OCI-LY3 (cell line): ENCODE results near the gene CCDC27.

Experiments used
- H2AFZ ChIP-seq: fragments of 200-600, 300-600 bp; shearing (Covaris generic); 2 replicates; pipeline ENCODE4 v1.6.0; 2014; ENCODE audit warnings: antibody characterized with exemption, low read depth, low read length
- H3K27ac ChIP-seq: fragments of 200-600, 300-600 bp; sonication (generic); 2 replicates; pipeline ENCODE4 v1.5.1; 2014; ENCODE audit warnings: mild to moderate bottlenecking, low read length, moderate library complexity, mixed read lengths
- H3K27me3 ChIP-seq: fragments of 200-600, 300-600 bp; sonication (generic); 2 replicates; pipeline ENCODE4 v1.6.1; 2014; ENCODE audit warnings: low read depth, low read length, mixed read lengths
- H3K36me3 ChIP-seq: fragments of 200-600, 300-600 bp; sonication (generic); replicated peaks from 2 replicates; pipeline ENCODE3; 2014; ENCODE audit warnings: low read depth, low read length, mixed read lengths
- H3K4me1 ChIP-seq: fragments of 300-600, 200-600 bp; sonication (generic); 2 replicates; pipeline ENCODE4 v1.6.1; 2014; ENCODE audit warnings: low read length, mixed read lengths
- H3K4me2 ChIP-seq: fragments of 200-600, 300-600 bp; sonication (generic); 2 replicates; pipeline ENCODE4 v1.6.1; 2014; ENCODE audit warnings: low read length, mixed read lengths
- H3K4me3 ChIP-seq: fragments of 300-600, 200-600 bp; sonication (generic); 2 replicates; pipeline ENCODE4 v1.5.1; 2014; ENCODE audit warnings: antibody characterized with exemption, mild to moderate bottlenecking, low read length, moderate library complexity
- H3K79me2 ChIP-seq: fragments of 300-600, 200-600 bp; shearing (Covaris generic); 2 replicates; pipeline ENCODE4 v1.6.1; 2014; ENCODE audit warnings: mild to moderate bottlenecking, low read length, mixed read lengths
- H3K9ac ChIP-seq: fragments of 300-600, 200-600 bp; shearing (Covaris generic); 2 replicates; pipeline ENCODE4 v1.6.0; 2014; ENCODE audit warnings: mild to moderate bottlenecking, low read length, moderate library complexity
- H3K9me3 ChIP-seq: fragments of 200-600, 300-600 bp; shearing (Covaris generic); 2 replicates; pipeline ENCODE4 v1.6.1; 2014; ENCODE audit warnings: low read length, mixed read lengths; ENCODE audit not compliant: insufficient read depth
- H4K20me1 ChIP-seq: fragments of 200-600, 300-600 bp; sonication (generic); 2 replicates; pipeline ENCODE4 v1.6.1; 2016; ENCODE audit warnings: low read length, mixed read lengths; ENCODE audit not compliant: insufficient read depth
- EZH2phosphoT487 ChIP-seq: fragments of 200-600 bp; shearing (Covaris generic); IDR thresholded peaks from 2 replicates; pipeline ENCODE4 v1.6.1; 2018; ENCODE audit warnings: antibody characterized with exemption, mixed run types, low read depth
- TF ChIP-seq, protein P1 (sequence below): fragments of 200-600, 300-600 bp; sonication (generic); IDR thresholded peaks from 2 replicates; pipeline ENCODE4 v1.5.1; 2014; ENCODE audit warnings: antibody characterized with exemption, low read length, low read depth

Gene CCDC27

DNA sequence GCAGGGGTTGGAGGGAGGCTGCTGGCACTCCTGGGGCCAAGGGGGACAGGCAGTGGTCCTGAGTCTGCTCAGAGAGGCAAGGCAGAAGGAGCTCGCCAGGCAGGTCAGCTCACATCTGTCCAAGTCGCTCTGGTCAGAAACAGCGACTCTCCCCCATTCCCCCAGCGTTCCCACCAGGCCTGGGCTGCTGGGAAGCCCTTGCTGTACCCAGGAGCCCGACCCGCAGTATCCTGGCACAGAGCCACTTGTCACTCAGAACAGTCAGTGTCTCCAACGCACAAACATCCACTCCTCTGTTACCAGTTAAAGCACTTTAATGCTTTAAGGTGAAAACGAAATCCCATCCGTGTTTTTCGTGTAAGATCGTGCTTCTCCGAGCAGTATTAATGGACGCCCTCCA lies 16.6 kb upstream of the CCDC27 start:
- H3K9ac ChIP-seq = no peak overlapping the region

DNA sequence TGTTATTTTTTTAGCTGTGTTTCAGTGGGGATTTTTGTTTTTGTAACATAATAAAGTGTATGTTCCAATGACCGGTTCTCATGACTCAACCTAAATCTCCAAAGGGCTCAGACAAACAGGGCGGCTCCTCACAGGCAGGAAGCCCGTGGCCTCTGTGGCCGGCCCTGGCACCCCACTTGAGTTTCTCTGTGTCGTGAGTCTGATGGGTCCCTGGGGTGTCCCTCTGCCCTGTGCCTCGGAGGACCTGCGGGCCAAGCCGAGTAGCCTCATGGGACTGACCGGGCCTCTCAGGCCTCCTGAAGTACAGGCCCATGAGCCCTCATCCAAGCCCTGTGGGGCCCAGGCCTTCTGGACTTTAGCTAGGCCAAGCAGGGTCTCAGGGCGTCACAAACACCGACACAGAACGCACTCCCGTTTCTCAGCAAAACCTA lies 16.1 kb upstream of the CCDC27 start:
- H3K79me2 ChIP-seq = no peaks in the 10 kb centered on the region
- H3K4me3 ChIP-seq = no peak overlapping the region
- H3K36me3 ChIP-seq = no peaks in the 10 kb centered on the region
- no peaks in the 10 kb centered on the region for H4K20me1 ChIP-seq
- no peak overlapping the region for H3K27ac ChIP-seq
- no peak overlapping the region for H3K9ac ChIP-seq
- TF ChIP-seq, protein P1, sequence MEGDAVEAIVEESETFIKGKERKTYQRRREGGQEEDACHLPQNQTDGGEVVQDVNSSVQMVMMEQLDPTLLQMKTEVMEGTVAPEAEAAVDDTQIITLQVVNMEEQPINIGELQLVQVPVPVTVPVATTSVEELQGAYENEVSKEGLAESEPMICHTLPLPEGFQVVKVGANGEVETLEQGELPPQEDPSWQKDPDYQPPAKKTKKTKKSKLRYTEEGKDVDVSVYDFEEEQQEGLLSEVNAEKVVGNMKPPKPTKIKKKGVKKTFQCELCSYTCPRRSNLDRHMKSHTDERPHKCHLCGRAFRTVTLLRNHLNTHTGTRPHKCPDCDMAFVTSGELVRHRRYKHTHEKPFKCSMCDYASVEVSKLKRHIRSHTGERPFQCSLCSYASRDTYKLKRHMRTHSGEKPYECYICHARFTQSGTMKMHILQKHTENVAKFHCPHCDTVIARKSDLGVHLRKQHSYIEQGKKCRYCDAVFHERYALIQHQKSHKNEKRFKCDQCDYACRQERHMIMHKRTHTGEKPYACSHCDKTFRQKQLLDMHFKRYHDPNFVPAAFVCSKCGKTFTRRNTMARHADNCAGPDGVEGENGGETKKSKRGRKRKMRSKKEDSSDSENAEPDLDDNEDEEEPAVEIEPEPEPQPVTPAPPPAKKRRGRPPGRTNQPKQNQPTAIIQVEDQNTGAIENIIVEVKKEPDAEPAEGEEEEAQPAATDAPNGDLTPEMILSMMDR = no peak
- no peak for TF ChIP-seq EZH2phosphoT487
- no peak overlapping the region for H2AFZ ChIP-seq
- no peaks in the 10 kb centered on the region for H3K27me3 ChIP-seq
- no peaks in the 10 kb centered on the region for H3K9me3 ChIP-seq
- H3K4me1 ChIP-seq = peaks cover 8% of the 10 kb centered on the region
- no peak overlapping the region for H3K4me2 ChIP-seq

More for the DNA sequence above, 16.6 kb upstream of the CCDC27 start:
- Histone ChIP-seq H3K4me3 (no peak overlapping the region), H3K79me2 (no peaks in the 10 kb centered on the region), H3K4me2 (no peak overlapping the region), H3K9me3 (no peaks in the 10 kb centered on the region), H3K36me3 (no peaks in the 10 kb centered on the region), H2AFZ (no peak overlapping the region), H4K20me1 (no peaks in the 10 kb centered on the region), H3K27ac (no peak overlapping the region), H3K27me3 (no peaks in the 10 kb centered on the region), H3K4me1 (peaks cover 8% of the 10 kb centered on the region)
- TF ChIP-seq EZH2phosphoT487 = no peak
- TF ChIP-seq, protein P1 = no peak

DNA sequence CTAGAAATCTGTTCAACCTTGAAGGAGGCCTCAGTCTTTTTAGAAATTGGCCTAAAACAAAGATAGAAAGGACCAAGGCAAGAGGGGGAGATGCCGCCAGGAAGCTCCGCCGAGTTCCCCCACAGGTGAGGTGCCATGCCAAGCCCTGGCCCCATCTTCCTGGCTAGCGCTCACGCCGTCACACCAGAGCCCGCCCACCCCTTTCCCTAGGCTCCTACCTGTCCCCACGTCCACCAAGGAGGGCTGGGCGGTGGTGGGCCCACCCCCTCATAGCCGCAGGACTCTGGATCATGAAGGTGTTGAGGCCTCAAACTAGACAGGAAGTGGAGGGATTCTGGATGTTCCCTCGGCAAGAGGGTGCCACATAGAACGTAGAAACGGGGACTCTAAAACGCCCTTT lies 15.5 kb upstream of the CCDC27 start:
- Histone ChIP-seq H2AFZ (no peak overlapping the region), H3K79me2 (no peaks in the 10 kb centered on the region), H3K9me3 (no peaks in the 10 kb centered on the region), H3K27ac (no peak overlapping the region), H3K4me1 (peaks cover 8% of the 10 kb centered on the region), H3K9ac (no peak overlapping the region), H3K36me3 (no peaks in the 10 kb centered on the region), H3K4me3 (no peak overlapping the region), H4K20me1 (no peaks in the 10 kb centered on the region), H3K4me2 (no peak overlapping the region), H3K27me3 (no peaks in the 10 kb centered on the region)
- TF ChIP-seq, protein P1 = no peak

DNA sequence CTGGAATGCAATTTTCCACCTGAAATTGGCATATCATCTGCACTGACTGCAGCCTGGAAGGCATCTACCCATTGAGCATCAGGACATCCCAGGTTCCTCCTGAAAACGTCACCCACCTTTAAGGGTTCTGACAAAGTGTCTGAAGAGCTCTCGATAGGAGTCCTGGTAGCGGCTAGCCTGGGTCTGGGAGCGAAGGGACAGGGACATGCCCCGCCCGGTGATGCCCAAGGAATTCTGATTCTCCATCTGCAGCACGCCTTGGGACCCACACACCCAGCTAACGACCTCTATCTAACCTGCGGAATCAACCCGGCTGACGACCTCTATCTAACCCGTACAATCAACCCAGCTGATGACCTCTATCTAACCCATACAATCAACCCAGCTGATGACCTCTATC lies 13.3 kb upstream of the CCDC27 start:
- TF ChIP-seq, protein P1 = no peak
- TF ChIP-seq EZH2phosphoT487 = no peak
- no peaks in the 10 kb centered on the region for H3K9me3 ChIP-seq
- no peak overlapping the region for H3K4me3 ChIP-seq
- no peaks in the 10 kb centered on the region for H3K27me3 ChIP-seq
- H3K79me2 ChIP-seq = no peaks in the 10 kb centered on the region
- no peak overlapping the region for H3K4me2 ChIP-seq
- H3K36me3 ChIP-seq = no peaks in the 10 kb centered on the region
- peaks cover 11% of the 10 kb centered on the region for H3K4me1 ChIP-seq
- H3K9ac ChIP-seq = no peak overlapping the region
- 0 out of 2 replicates have a peak, but pooled peaks cover 3% of the 10 kb centered on the region for H4K20me1 ChIP-seq
- no peak overlapping the region for H2AFZ ChIP-seq
- H3K27ac ChIP-seq = no peak overlapping the region
